Measurements from ENCODE around the gene DES. TPM values are rescaled to one million over a fixed set of nuclear protein-coding genes. Genes with fewer than 3 reads are reported as not detected.

DES gene
- total and polyA plus RNA-seq, 2 of the 13 experiments (the other 11 are each of a cell fraction or from before 2014, with no cell fraction given) = not detected

DNA sequence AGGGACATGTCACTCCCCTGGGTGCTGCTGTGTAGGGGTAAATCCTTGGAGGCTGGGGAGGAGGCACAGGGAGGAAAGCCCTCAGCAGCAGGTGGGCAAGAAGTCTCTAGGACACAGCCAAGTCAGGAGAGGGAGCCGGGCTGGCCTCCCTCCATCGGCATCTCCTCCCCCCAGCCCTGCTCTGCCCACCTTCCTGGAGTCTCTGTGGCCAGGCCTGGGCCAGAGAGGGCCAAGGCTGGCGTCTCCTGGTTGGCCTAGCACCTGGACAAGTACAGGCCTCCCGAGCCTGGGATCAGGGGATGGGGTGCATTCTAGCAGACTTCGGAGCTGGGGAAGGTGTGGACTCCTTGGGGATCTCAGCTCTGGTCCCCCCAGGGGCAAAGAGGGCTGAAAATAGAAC is 18.3 kb downstream of the DES start:
- DNase-seq (ENCODE audit: low spot score) = no peak
- Histone ChIP-seq H3K4me1 (ENCODE audit: insufficient read depth, low read length) (no peaks in the 10 kb centered on the region), H2AFZ (ENCODE audit: low read length) (no peak overlapping the region), H3K36me3 (replicated peaks in 1 of 2; ENCODE audit: control insufficient read depth in 1 of 2, insufficient read depth in 2 of 2, low read length in 2 of 2) (no peaks in the 10 kb centered on the region), H3K9me3 (ENCODE audit: low read length) (no peaks in the 10 kb centered on the region), H3K79me2 (ENCODE audit: insufficient read depth, low read length) (no peaks in the 10 kb centered on the region), H3K4me3 (replicated peaks in 1 of 3; ENCODE audit: insufficient read depth in 1 of 3, low read depth in 2 of 3, low read length in 3 of 3) (no peak overlapping the region), H3K27me3 (ENCODE audit: control insufficient read depth in 1 of 2, insufficient read depth in 2 of 2, low read length in 2 of 2) (peaks cover 18 to 84% of the 10 kb centered on the region in 2 experiments; a peak in 4 of 5 replicates), H3K4me2 (ENCODE audit: low read depth, low read length) (no peak overlapping the region), H3K27ac (ENCODE audit: extremely low read length, insufficient read depth, low read length) (no peak overlapping the region), H4K20me1 (ENCODE audit: insufficient read depth, low read length) (no peaks in the 10 kb centered on the region; the same call in 1 of the 2 replicates), H3K9ac (ENCODE audit: insufficient read depth, low read depth, low read length) (no peak overlapping the region)
- CTCF ChIA-PET (ENCODE audit: low intra/inter-chr PET ratio, low total read pairs) = no interaction called here
- TF ChIP-seq SMYD3 (CRISPR knock-in tag; IDR thresholded peaks at IDR 0.05) (no peak), RFX5 (IDR thresholded peaks at IDR 0.05; ENCODE audit: low read depth, low read length) (no peak), ZNF501 (CRISPR knock-in tag; IDR thresholded peaks at IDR 0.05) (no peak), PHF21A (CRISPR knock-in tag; IDR thresholded peaks at IDR 0.05) (no peak), TCF7L2 (IDR thresholded peaks at IDR 0.05; ENCODE audit: low read depth, low read length) (no peak), ZFP36 (IDR thresholded peaks at IDR 0.05; ENCODE audit: borderline replicate concordance, low read depth, low read length, partially characterized antibody) (no peak), MAFK (conservative IDR thresholded peaks at IDR 0.05 in 1 of 2, IDR thresholded peaks at IDR 0.05 in 1 of 2; ENCODE audit: low read length in 2 of 2) (no peak), POLR2AphosphoS5 (IDR thresholded peaks at IDR 0.05; ENCODE audit: low read depth, low read length) (no peak), POLR2AphosphoS2 (IDR thresholded peaks at IDR 0.05; ENCODE audit: low read depth, low read length) (no peak), ZBTB7B (CRISPR knock-in tag; IDR thresholded peaks at IDR 0.05) (no peak), ZNF670 (CRISPR knock-in tag; IDR thresholded peaks at IDR 0.05; ENCODE audit: borderline replicate concordance) (no peak), FOSL2 (CRISPR knock-in tag; IDR thresholded peaks at IDR 0.05) (no peak), ATF7-NPFF (CRISPR knock-in tag; IDR thresholded peaks at IDR 0.05; ENCODE audit: low read depth) (no peak), HOXA7 (CRISPR knock-in tag; IDR thresholded peaks at IDR 0.05) (no peak), MEF2D (CRISPR knock-in tag; IDR thresholded peaks at IDR 0.05) (no peak), PRMT3 (CRISPR knock-in tag; IDR thresholded peaks at IDR 0.05; ENCODE audit: borderline replicate concordance, low read depth) (no peak)
- TF ChIP-seq, protein P1, sequence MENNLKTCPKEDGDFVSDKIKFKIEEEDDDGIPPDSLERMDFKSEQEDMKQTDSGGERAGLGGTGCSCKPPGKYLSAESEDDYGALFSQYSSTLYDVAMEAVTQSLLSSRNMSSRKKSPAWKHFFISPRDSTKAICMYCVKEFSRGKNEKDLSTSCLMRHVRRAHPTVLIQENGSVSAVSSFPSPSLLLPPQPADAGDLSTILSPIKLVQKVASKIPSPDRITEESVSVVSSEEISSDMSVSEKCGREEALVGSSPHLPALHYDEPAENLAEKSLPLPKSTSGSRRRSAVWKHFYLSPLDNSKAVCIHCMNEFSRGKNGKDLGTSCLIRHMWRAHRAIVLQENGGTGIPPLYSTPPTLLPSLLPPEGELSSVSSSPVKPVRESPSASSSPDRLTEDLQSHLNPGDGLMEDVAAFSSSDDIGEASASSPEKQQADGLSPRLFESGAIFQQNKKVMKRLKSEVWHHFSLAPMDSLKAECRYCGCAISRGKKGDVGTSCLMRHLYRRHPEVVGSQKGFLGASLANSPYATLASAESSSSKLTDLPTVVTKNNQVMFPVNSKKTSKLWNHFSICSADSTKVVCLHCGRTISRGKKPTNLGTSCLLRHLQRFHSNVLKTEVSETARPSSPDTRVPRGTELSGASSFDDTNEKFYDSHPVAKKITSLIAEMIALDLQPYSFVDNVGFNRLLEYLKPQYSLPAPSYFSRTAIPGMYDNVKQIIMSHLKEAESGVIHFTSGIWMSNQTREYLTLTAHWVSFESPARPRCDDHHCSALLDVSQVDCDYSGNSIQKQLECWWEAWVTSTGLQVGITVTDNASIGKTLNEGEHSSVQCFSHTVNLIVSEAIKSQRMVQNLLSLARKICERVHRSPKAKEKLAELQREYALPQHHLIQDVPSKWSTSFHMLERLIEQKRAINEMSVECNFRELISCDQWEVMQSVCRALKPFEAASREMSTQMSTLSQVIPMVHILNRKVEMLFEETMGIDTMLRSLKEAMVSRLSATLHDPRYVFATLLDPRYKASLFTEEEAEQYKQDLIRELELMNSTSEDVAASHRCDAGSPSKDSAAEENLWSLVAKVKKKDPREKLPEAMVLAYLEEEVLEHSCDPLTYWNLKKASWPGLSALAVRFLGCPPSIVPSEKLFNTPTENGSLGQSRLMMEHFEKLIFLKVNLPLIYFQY (CRISPR knock-in tag; IDR thresholded peaks at IDR 0.05; ENCODE audit: borderline replicate concordance) = no peak
- TF ChIP-seq, protein P2, sequence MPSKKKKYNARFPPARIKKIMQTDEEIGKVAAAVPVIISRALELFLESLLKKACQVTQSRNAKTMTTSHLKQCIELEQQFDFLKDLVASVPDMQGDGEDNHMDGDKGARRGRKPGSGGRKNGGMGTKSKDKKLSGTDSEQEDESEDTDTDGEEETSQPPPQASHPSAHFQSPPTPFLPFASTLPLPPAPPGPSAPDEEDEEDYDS (CRISPR knock-in tag; IDR thresholded peaks at IDR 0.05) = no peak
- intact Hi-C loops (cut with micrococcal nuclease; ENCODE audit: unreplicated experiment) = no loop called here
- no TSS peak for BruUV-seq (replicated peaks)
- in situ Hi-C loops (cut with HindIII; ENCODE audit: extremely low pct_ligation_motif_present, low pct_unique_long_range_greater_than_20kb) = no loop called here
- no peak for FAIRE-seq
- no peak for ATAC-seq
- POLR2A ChIA-PET = no interaction called here
- WGBS (ENCODE audit: low lambda C conversion rate) = 0% methylated on average over 5 of the region's 5 CpGs

All from HepG2 (cell line).